ENCODE data around the gene SLC13A3.

GRCh38 chr20:46609043-46609442, 42.2 kb downstream of the SLC13A3 start:
- TF ChIP-seq CTCF (IDR thresholded peaks at IDR 0.05; ENCODE audit: extremely low read depth in 1 of 2, insufficient read depth in 1 of 2, low read depth in 1 of 2, low read length in 2 of 2) (no peak), POLR2A (IDR thresholded peaks at IDR 0.05; ENCODE audit: low read depth, low read length) (no peak)
